H1 (cell line): ENCODE data around the gene MKX.

ENCODE experiments used
- BRCA1 ChIP-seq: IDR thresholded peaks from 2 replicates; pipeline ENCODE4 v1.6.1; 2012; ENCODE audit warnings: low read depth, low read length, improper control_type of control experiment
- CBX5 ChIP-seq: fragments of 300-800, 300-1000 bp; sonication (generic); IDR thresholded peaks from 2 replicates; pipeline ENCODE4 v1.7.1; 2016; ENCODE audit warnings: antibody characterized with exemption, low read length, low read depth
- CREB1 ChIP-seq: IDR thresholded peaks from 2 replicates; pipeline ENCODE4 v1.6.1; 2012; ENCODE audit warnings: inconsistent platforms
- CTCF ChIP-seq, 3 experiments: IDR thresholded peaks; 1 replicate in 2 of 3; 2 replicates in 1 of 3; pipeline versions ENCODE4 v1.5.1 to v1.6.1; 2011; ENCODE audit warnings: low read length in 3 of 3, mild to moderate bottlenecking in 3 of 3, inconsistent platforms in 2 of 3, low read depth in 1 of 3, moderate library complexity in 1 of 3; ENCODE audit not compliant: insufficient read depth in 1 of 3; ENCODE audit errors: control extremely low read depth in 1 of 3
- EZH2 ChIP-seq: fragments of 200-600 bp; sonication (generic); IDR thresholded peaks from 2 replicates; pipeline ENCODE4 v1.7.1; 2012; ENCODE audit warnings: low read depth, mild to moderate bottlenecking, moderate library complexity, low read length, inconsistent platforms; ENCODE audit not compliant: severe bottlenecking
- JUN ChIP-seq: IDR thresholded peaks from 2 replicates; pipeline ENCODE4 v1.6.1; 2011; ENCODE audit warnings: low read depth, mild to moderate bottlenecking, improper control_type of control experiment, low read length
- POLR2A ChIP-seq, 2 experiments: IDR thresholded peaks; 1 replicate in 1 of 2; 2 replicates in 1 of 2; pipeline ENCODE4 v1.6.1; 2011; ENCODE audit warnings: low read depth in 2 of 2, low read length in 2 of 2, mild to moderate bottlenecking in 2 of 2; ENCODE audit errors: control extremely low read depth in 1 of 2
- RFX5 ChIP-seq: IDR thresholded peaks from 2 replicates; pipeline ENCODE4 v1.6.1; 2011; ENCODE audit warnings: low read depth, low read length, improper control_type of control experiment, borderline replicate concordance
- SRF ChIP-seq: IDR thresholded peaks from 2 replicates; pipeline ENCODE4 v1.6.1; 2011; ENCODE audit warnings: mild to moderate bottlenecking, low read depth, low read length, moderate library complexity
- SUZ12 ChIP-seq: fragments of 200-600 bp; sonication (generic); IDR thresholded peaks from 2 replicates; pipeline ENCODE4 v1.6.1; 2012; ENCODE audit warnings: mild to moderate bottlenecking, inconsistent platforms, low read length, moderate library complexity, mixed read lengths

- TF ChIP-seq CREB1: no peak
- TF ChIP-seq JUN: no peak
- TF ChIP-seq CTCF (IDR thresholded peaks at IDR 0.05; ENCODE audit: control extremely low read depth in 1 of 3, insufficient read depth in 1 of 3, low read depth in 1 of 3, low read length in 3 of 3): no peak
- TF ChIP-seq RFX5: no peak
- no peak for TF ChIP-seq POLR2A (IDR thresholded peaks at IDR 0.05; ENCODE audit: control extremely low read depth in 1 of 2, low read depth in 2 of 2, low read length in 2 of 2)
- no peak for TF ChIP-seq SRF
- no peak for TF ChIP-seq BRCA1
- TF ChIP-seq CBX5: no peak
- TF ChIP-seq SUZ12: no peak
- no peak for TF ChIP-seq EZH2
Observed at GRCh38 chr10:27736396-27736795, 9.2 kb downstream of the MKX start.
